Vagina (tissue), 2 donors: ENCODE measurements around the gene ERBB4.

Experiments used
- CTCF ChIP-seq, 3 experiments: fragments of 450-650 bp in 2 of 3; fragments of 200-600 bp in 1 of 3; sonication (generic) in 1 of 3; IDR thresholded peaks; one replicate each; pipeline ENCODE4 v1.5.1; 2017 to 2019; ENCODE audit warnings: antibody characterized with exemption in 3 of 3, mild to moderate bottlenecking in 2 of 3, moderate library complexity in 2 of 3
- POLR2A ChIP-seq, 2 donors: fragments of 450-650 bp; IDR thresholded peaks; one replicate each; pipeline ENCODE4 v1.6.1; 2017; ENCODE audit warnings: antibody characterized with exemption in 2 of 2, mild to moderate bottlenecking in 2 of 2, moderate library complexity in 2 of 2
- POLR2AphosphoS5 ChIP-seq, 2 donors: sonication (generic); formaldehyde crosslinking; IDR thresholded peaks; one replicate each; pipeline ENCODE4 v1.9.0; 2017; ENCODE audit warnings: antibody characterized with exemption in 2 of 2, mild to moderate bottlenecking in 2 of 2, low read depth in 1 of 2; ENCODE audit not compliant: insufficient read depth in 1 of 2

- no peak for TF ChIP-seq POLR2A (IDR thresholded peaks at IDR 0.05)
- TF ChIP-seq CTCF (IDR thresholded peaks at IDR 0.05): no peak
- no peak for TF ChIP-seq POLR2AphosphoS5 (IDR thresholded peaks at IDR 0.05; ENCODE audit: insufficient read depth in 1 of 2, low read depth in 1 of 2)
These were observed 441.6 kb downstream of the ERBB4 start for GRCh38 chr2:212097001-212097400.
